Keratinocyte (primary cell): ENCODE measurements around the gene NLGN1. TPM values are rescaled to one million over a fixed set of nuclear protein-coding genes. Genes with fewer than 3 reads are reported as not detected.
"Not testable (repeated sequence)": the region's sequence is repeated elsewhere in the genome, so short reads cannot be mapped to it uniquely, and the experiment has no call there.

Source experiments
- DNase-seq: peaks from one replicate; pipeline ENCODE4 v3.0.0-alpha.2; 2011; ENCODE audit warnings: low read depth, missing footprints, low spot score
- FAIRE-seq: peaks from 2 replicates; lab custom pipeline; 2011; peaks lifted over from hg19 to GRCh38; lab: Jason Lieb, UNC
- H2AFZ ChIP-seq: 2 replicates; pipeline ENCODE4 v1.6.0; 2012; ENCODE audit warnings: low read length, control low read depth, inconsistent platforms; ENCODE audit not compliant: control insufficient read depth
- H3K27ac ChIP-seq: 2 replicates; pipeline ENCODE4 v1.5.1; 2011; ENCODE audit warnings: low read length; ENCODE audit not compliant: control insufficient read depth, insufficient read depth
- H3K27me3 ChIP-seq: 3 replicates; pipeline ENCODE4 v1.6.0; 2011; ENCODE audit warnings: low read length; ENCODE audit not compliant: control insufficient read depth, insufficient read depth; ENCODE audit errors: extremely low read depth
- H3K36me3 ChIP-seq, 2 experiments: 2 replicates in 1 of 2; 3 replicates in 1 of 2; pipeline ENCODE4 v1.5.1; 2011; ENCODE audit warnings: low read length in 2 of 2, mild to moderate bottlenecking in 1 of 2; ENCODE audit not compliant: control insufficient read depth in 2 of 2, insufficient read depth in 2 of 2; ENCODE audit errors: extremely low read depth in 1 of 2
- H3K4me1 ChIP-seq: 3 replicates; pipeline ENCODE4 v1.5.1; 2011; ENCODE audit warnings: low read length; ENCODE audit not compliant: control insufficient read depth, insufficient read depth; ENCODE audit errors: extremely low read depth
- H3K4me2 ChIP-seq: 3 replicates; pipeline ENCODE4 v1.6.0; 2011; ENCODE audit warnings: low read depth, low read length; ENCODE audit not compliant: control insufficient read depth, insufficient read depth; ENCODE audit errors: extremely low read depth
- H3K4me3 ChIP-seq, 3 experiments: fragments of 200-600 bp in 1 of 3; sonication (generic) in 1 of 3; 2 replicates in 2 of 3; 3 replicates in 1 of 3; pipeline ENCODE4 v1.5.1; 2011 to 2016; ENCODE audit warnings: low read length in 3 of 3, mild to moderate bottlenecking in 3 of 3, control low read depth in 2 of 3, inconsistent platforms in 1 of 3, low read depth in 1 of 3, mixed read lengths in 1 of 3, mixed run types in 1 of 3, moderate library complexity in 1 of 3; ENCODE audit not compliant: control insufficient read depth in 2 of 3, insufficient read depth in 2 of 3; ENCODE audit errors: extremely low read depth in 1 of 3
- H3K79me2 ChIP-seq: 2 replicates; pipeline ENCODE4 v1.6.0; 2012; ENCODE audit warnings: low read length; ENCODE audit not compliant: control insufficient read depth, insufficient read depth
- H3K9ac ChIP-seq: 3 replicates; pipeline ENCODE4 v1.6.0; 2011; ENCODE audit warnings: low read length; ENCODE audit not compliant: control insufficient read depth, insufficient read depth; ENCODE audit errors: extremely low read depth
- H3K9me1 ChIP-seq: 3 replicates; pipeline ENCODE4 v1.6.0; 2011; ENCODE audit warnings: low read length; ENCODE audit not compliant: control insufficient read depth, insufficient read depth; ENCODE audit errors: extremely low read depth
- H3K9me3 ChIP-seq: 2 replicates; pipeline ENCODE4 v1.5.1; 2012; ENCODE audit warnings: low read depth, low read length; ENCODE audit not compliant: control insufficient read depth
- H4K20me1 ChIP-seq: 3 replicates; pipeline ENCODE4 v1.6.0; 2011; ENCODE audit warnings: low read length; ENCODE audit not compliant: control insufficient read depth, insufficient read depth; ENCODE audit errors: extremely low read depth
- EZH2 ChIP-seq: IDR thresholded peaks from one replicate; pipeline ENCODE4 v1.6.1; 2012; ENCODE audit warnings: inconsistent platforms, mild to moderate bottlenecking, low read length, moderate library complexity
- dilution Hi-C: fragments of 300-500 bp; cut with MboI; formaldehyde crosslinking; loops from one replicate; pipeline ENCODE4 v1.7.0; 2020; ENCODE audit warnings: low sequenced_read_pairs; ENCODE audit not compliant: extremely low pct_ligation_motif_present
- polyA plus RNA-seq, 5 experiments: library from polyadenylated mRNA; depleted of rRNA in 3 of 5; stranded (reverse) in 3 of 5; stranded (forward) in 1 of 5; unstranded in 1 of 5; fragments of >200 nt; gene quantifications; 1 replicate in 1 of 5; 2 replicates in 3 of 5; 3 replicates in 1 of 5; pipeline versions ENCODE4 v1.2.1 to v1.2.3, GENCODE V29; 2011 to 2012; ENCODE audit warnings: missing spikeins in 2 of 5, low read depth in 1 of 5, low replicate concordance in 1 of 5
- TF ChIP-seq, protein P1 (sequence below), 3 experiments: IDR thresholded peaks in 1 of 3; conservative IDR thresholded peaks in 1 of 3; optimal IDR thresholded peaks in 1 of 3; 2 replicates in 2 of 3; 3 replicates in 1 of 3; pipeline versions ENCODE3 to v1.5.1; 2011; ENCODE audit warnings: low read length in 3 of 3, mild to moderate bottlenecking in 3 of 3, moderate library complexity in 2 of 3, control low read depth in 1 of 3, inconsistent platforms in 1 of 3; ENCODE audit not compliant: insufficient read depth in 2 of 3; ENCODE audit errors: extremely low read depth in 1 of 3

NLGN1 gene
- polyA plus RNA-seq, 1 donor (not counting 4 experiments of a cell fraction or from before 2014, with no cell fraction given), result not detected

DNA sequence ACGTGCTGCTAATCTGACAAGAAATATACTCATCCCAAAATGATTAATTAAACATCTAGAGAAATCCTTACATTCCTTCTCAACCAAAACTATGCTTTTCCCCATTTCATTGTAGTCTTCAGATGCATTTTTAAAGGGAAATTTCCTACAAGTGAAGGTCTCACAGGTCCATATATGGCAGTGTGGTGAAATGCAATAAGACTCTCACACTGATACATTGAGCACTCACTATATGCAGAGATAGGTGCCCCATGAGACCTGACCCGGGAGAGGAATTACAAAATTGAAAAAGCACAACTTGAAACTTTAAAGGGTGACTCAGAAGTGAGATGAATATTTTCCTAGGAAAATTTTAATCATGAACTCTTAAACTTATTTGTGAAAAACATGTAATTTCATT lies 832.4 kb downstream of the NLGN1 start:
- Histone ChIP-seq H3K9me1 (no peaks in the 10 kb centered on the region), H3K4me1 (no peaks in the 10 kb centered on the region), H3K9me3 (no peaks in the 10 kb centered on the region), H3K27ac (no peak overlapping the region), H3K36me3 (no peaks in the 10 kb centered on the region), H3K9ac (no peak overlapping the region), H3K4me3 (no peak overlapping the region), H2AFZ (no peak overlapping the region), H4K20me1 (no peaks in the 10 kb centered on the region), H3K27me3 (no peaks in the 10 kb centered on the region), H3K4me2 (no peak overlapping the region), H3K79me2 (no peaks in the 10 kb centered on the region)
- DNase-seq, result no peak
- no peak for FAIRE-seq
- dilution Hi-C loops, result no loop called here
- TF ChIP-seq, protein P1, sequence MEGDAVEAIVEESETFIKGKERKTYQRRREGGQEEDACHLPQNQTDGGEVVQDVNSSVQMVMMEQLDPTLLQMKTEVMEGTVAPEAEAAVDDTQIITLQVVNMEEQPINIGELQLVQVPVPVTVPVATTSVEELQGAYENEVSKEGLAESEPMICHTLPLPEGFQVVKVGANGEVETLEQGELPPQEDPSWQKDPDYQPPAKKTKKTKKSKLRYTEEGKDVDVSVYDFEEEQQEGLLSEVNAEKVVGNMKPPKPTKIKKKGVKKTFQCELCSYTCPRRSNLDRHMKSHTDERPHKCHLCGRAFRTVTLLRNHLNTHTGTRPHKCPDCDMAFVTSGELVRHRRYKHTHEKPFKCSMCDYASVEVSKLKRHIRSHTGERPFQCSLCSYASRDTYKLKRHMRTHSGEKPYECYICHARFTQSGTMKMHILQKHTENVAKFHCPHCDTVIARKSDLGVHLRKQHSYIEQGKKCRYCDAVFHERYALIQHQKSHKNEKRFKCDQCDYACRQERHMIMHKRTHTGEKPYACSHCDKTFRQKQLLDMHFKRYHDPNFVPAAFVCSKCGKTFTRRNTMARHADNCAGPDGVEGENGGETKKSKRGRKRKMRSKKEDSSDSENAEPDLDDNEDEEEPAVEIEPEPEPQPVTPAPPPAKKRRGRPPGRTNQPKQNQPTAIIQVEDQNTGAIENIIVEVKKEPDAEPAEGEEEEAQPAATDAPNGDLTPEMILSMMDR (optimal IDR thresholded peaks at IDR 0.05 in 1 of 3, IDR thresholded peaks at IDR 0.05 in 1 of 3, conservative IDR thresholded peaks at IDR 0.05 in 1 of 3; ENCODE audit: extremely low read depth in 1 of 3, insufficient read depth in 2 of 3, low read length in 3 of 3), result no peak
- no peak for TF ChIP-seq EZH2

DNA sequence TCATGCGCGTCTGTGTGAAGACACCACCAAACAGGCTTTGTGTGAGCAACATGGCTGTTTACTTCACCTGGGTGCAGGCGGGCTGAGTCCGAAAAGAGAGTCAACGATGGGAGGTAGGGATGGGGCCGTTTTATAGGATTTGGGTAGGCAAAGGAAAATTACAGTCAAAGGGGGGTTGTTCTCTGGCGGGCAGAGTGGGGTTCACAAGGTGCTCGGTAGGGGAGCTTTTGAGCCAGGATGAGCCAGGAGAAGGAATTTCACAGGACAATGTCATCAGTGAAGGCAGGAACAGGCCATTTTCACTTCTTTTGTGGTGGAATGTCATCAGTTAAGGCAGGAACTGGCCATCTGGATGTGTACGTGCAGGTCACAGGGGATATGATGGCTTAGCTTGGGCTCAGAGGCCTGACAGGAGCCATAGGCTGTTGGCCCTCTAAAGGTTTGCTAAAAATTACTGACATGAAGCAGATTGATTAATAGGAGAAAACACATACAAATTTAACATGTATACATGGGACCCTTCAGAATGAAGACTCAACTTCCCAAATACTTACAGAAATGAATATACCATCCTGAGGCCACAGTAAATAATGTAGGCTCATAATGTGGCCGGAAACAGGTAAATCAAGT lies 834.6 kb downstream of the NLGN1 start:
- H4K20me1 ChIP-seq, H3K27me3 ChIP-seq, DNase-seq, dilution Hi-C loops, FAIRE-seq, H2AFZ ChIP-seq, H3K4me1 ChIP-seq, H3K9ac ChIP-seq, H3K79me2 ChIP-seq, H3K9me3 ChIP-seq, H3K4me2 ChIP-seq, H3K36me3 ChIP-seq, H3K4me3 ChIP-seq, H3K9me1 ChIP-seq, H3K27ac ChIP-seq: not testable (repeated sequence)
